ENCODE measurements around the gene MOK. TPM values are rescaled to one million over a fixed set of nuclear protein-coding genes. Genes with fewer than 3 reads are reported as not detected.

Gene MOK
- total RNA-seq, 1 donor = 86.1 TPM

DNA sequence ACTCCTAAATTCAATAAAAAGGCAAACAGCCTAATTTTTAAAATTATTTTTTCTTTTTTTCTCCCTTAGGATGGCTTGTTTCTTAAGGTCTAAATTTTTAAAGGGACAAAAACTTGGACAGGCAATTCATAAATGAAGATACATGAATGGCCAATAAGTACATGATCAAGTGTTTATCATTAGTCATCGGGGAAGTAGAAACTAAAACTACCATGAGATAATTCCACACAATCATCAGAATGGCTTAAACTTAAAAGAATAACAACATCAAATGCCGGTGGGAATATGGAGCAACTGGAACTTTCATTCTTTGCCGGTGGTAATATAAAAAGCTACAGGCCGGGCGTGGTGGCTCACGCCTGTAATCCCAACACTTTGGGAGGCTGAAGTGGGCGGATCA is 29.1 kb downstream of the MOK start:
- peak; percentile 77 for DNase-seq (ENCODE audit: insufficient read length, low spot score, missing footprints)
- Histone ChIP-seq H3K79me2 (ENCODE audit: insufficient read depth, low read length) (peaks cover 34% of the 10 kb centered on the region), H3K27me3 (ENCODE audit: insufficient read depth, low read length) (no peaks in the 10 kb centered on the region), H3K27ac (ENCODE audit: low read depth, low read length) (peak overlapping the region; percentile 95), H4K20me1 (ENCODE audit: insufficient read depth, low read length) (no peaks in the 10 kb centered on the region), H3K4me2 (ENCODE audit: insufficient read depth, low read length) (no peak overlapping the region), H3K36me3 (ENCODE audit: insufficient read depth, low read length) (peaks cover 19% of the 10 kb centered on the region), H3K9me3 (ENCODE audit: low read depth, low read length) (peaks cover 2% of the 10 kb centered on the region), H2AFZ (ENCODE audit: low read length) (no peak overlapping the region), H3K4me3 (ENCODE audit: insufficient read depth, low read length) (no peak overlapping the region), H3K4me1 (ENCODE audit: insufficient read depth, low read length) (peaks cover 53% of the 10 kb centered on the region)
- TF ChIP-seq, protein P1, sequence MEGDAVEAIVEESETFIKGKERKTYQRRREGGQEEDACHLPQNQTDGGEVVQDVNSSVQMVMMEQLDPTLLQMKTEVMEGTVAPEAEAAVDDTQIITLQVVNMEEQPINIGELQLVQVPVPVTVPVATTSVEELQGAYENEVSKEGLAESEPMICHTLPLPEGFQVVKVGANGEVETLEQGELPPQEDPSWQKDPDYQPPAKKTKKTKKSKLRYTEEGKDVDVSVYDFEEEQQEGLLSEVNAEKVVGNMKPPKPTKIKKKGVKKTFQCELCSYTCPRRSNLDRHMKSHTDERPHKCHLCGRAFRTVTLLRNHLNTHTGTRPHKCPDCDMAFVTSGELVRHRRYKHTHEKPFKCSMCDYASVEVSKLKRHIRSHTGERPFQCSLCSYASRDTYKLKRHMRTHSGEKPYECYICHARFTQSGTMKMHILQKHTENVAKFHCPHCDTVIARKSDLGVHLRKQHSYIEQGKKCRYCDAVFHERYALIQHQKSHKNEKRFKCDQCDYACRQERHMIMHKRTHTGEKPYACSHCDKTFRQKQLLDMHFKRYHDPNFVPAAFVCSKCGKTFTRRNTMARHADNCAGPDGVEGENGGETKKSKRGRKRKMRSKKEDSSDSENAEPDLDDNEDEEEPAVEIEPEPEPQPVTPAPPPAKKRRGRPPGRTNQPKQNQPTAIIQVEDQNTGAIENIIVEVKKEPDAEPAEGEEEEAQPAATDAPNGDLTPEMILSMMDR (IDR thresholded peaks at IDR 0.05; ENCODE audit: extremely low read depth, low read depth, low read length) = no peak

DNA sequence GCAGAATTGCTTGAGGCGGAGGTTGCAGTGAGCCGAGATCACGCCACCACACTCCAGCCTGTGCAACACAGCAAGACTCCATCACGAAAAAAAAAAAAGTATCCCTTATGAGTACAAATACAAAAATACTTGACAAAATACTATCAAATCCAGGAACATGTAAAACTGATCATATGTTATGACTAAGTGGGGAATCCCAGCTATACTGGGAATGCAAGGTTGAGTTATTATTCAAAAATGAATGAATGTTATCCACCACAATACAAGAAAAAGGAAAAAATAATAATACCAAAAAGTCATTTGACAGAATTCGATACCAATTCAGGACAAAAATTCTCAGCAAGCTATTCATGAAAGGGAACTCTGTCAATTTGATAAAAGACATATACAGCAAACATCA is 32.6 kb downstream of the MOK start:
- Histone ChIP-seq H3K4me1 (ENCODE audit: insufficient read depth, low read length) (peaks cover 21% of the 10 kb centered on the region), H3K4me3 (ENCODE audit: insufficient read depth, low read length) (no peak overlapping the region), H3K27ac (ENCODE audit: low read depth, low read length) (peak overlapping the region; percentile 95), H2AFZ (ENCODE audit: low read length) (no peak overlapping the region), H3K27me3 (ENCODE audit: insufficient read depth, low read length) (no peaks in the 10 kb centered on the region), H3K9me3 (ENCODE audit: low read depth, low read length) (peaks cover 2% of the 10 kb centered on the region), H3K4me2 (ENCODE audit: insufficient read depth, low read length) (no peak overlapping the region), H4K20me1 (ENCODE audit: insufficient read depth, low read length) (no peaks in the 10 kb centered on the region), H3K79me2 (ENCODE audit: insufficient read depth, low read length) (peaks cover 29% of the 10 kb centered on the region), H3K36me3 (ENCODE audit: insufficient read depth, low read length) (peaks cover 8% of the 10 kb centered on the region)
- peak; percentile 84 for DNase-seq (ENCODE audit: insufficient read length, low spot score, missing footprints)
- TF ChIP-seq, protein P1 (IDR thresholded peaks at IDR 0.05; ENCODE audit: extremely low read depth, low read depth, low read length) = no peak

DNA sequence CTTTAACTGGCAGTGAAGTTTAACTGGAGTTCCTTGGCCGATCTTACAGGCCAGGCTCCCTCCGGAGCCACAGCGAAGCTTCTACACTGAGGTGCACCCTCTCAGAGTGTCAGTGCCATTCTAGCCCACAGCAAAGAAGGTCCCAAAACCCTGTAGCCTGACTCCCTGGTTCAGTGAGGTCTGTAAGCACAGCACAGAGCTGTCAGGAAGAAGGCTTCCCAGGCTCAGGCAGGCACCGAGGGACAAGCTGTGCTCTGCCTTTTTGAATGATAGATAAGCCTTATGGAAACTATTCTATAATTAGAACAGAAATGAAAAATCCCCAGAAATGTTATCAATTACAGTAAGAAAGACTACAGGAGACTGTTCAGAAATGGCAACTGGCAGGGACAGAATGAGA is 40.2 kb downstream of the MOK start:
- no peaks in the 10 kb centered on the region for H3K27me3 ChIP-seq (ENCODE audit: insufficient read depth, low read length)
- H3K4me1 ChIP-seq (ENCODE audit: insufficient read depth, low read length) = no peaks in the 10 kb centered on the region
- no peak overlapping the region for H3K4me3 ChIP-seq (ENCODE audit: insufficient read depth, low read length)
- TF ChIP-seq, protein P1 (IDR thresholded peaks at IDR 0.05; ENCODE audit: extremely low read depth, low read depth, low read length) = no peak
- H2AFZ ChIP-seq (ENCODE audit: low read length) = no peak overlapping the region
- H3K36me3 ChIP-seq (ENCODE audit: insufficient read depth, low read length) = peaks cover 7% of the 10 kb centered on the region
- H4K20me1 ChIP-seq (ENCODE audit: insufficient read depth, low read length) = no peaks in the 10 kb centered on the region
- no peak overlapping the region for H3K4me2 ChIP-seq (ENCODE audit: insufficient read depth, low read length)
- peaks cover 5% of the 10 kb centered on the region for H3K79me2 ChIP-seq (ENCODE audit: insufficient read depth, low read length)
- H3K27ac ChIP-seq (ENCODE audit: low read depth, low read length) = peak overlapping the region; percentile 13
- DNase-seq (ENCODE audit: insufficient read length, low spot score, missing footprints) = no peak
- H3K9me3 ChIP-seq (ENCODE audit: low read depth, low read length) = no peaks in the 10 kb centered on the region

DNA sequence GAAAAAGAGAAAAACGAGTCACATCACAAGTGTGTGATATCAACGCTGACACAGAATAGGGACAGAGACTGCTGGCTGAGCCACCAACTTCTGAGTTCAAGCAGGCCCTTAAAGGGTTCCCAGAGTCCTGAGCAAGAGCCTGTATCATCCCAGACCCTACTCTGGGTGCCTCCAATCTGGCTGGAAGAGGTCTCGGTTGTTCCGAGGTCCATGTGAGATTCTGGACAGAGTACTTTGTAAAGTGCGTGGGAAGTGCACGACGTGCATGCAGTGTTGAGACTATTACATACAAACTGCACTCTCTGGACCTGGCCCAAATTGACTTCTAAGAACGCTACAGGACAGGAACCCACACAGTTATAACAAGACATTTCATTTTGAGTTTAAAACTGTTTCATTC is 40.6 kb downstream of the MOK start:
- Histone ChIP-seq H3K9me3 (ENCODE audit: low read depth, low read length) (no peaks in the 10 kb centered on the region), H3K36me3 (ENCODE audit: insufficient read depth, low read length) (peaks cover 7% of the 10 kb centered on the region), H3K4me2 (ENCODE audit: insufficient read depth, low read length) (no peak overlapping the region), H3K27ac (ENCODE audit: low read depth, low read length) (peak overlapping the region; percentile 21), H3K4me1 (ENCODE audit: insufficient read depth, low read length) (no peaks in the 10 kb centered on the region), H2AFZ (ENCODE audit: low read length) (no peak overlapping the region), H4K20me1 (ENCODE audit: insufficient read depth, low read length) (no peaks in the 10 kb centered on the region), H3K4me3 (ENCODE audit: insufficient read depth, low read length) (no peak overlapping the region), H3K27me3 (ENCODE audit: insufficient read depth, low read length) (no peaks in the 10 kb centered on the region), H3K79me2 (ENCODE audit: insufficient read depth, low read length) (peaks cover 5% of the 10 kb centered on the region)
- no peak for DNase-seq (ENCODE audit: insufficient read length, low spot score, missing footprints)
- TF ChIP-seq, protein P1 (IDR thresholded peaks at IDR 0.05; ENCODE audit: extremely low read depth, low read depth, low read length) = no peak

Data from osteoblast (primary cell).